HepG2 (cell line): ENCODE results near the gene IL12A. TPM values are rescaled to one million over a fixed set of nuclear protein-coding genes. Genes with fewer than 3 reads are reported as not detected.

Source experiments
- AHR ChIP-seq: IDR thresholded peaks from 2 replicates; pipeline ENCODE4 v1.6.1; 2018; ENCODE audit warnings: missing genetic modification reagents, missing compliant biosample characterization
- CEBPG ChIP-seq: IDR thresholded peaks from 2 replicates; pipeline ENCODE4 v1.6.1; 2016
- FOXA3 ChIP-seq: IDR thresholded peaks from 2 replicates; pipeline ENCODE4 v1.6.1; 2016; ENCODE audit warnings: missing genetic modification reagents, missing compliant biosample characterization
- NFE2L2 ChIP-seq: fragments of 150-350 bp; IDR thresholded peaks from 2 replicates; pipeline ENCODE4 v1.6.1; 2014; ENCODE audit warnings: low read length
- NR2F1 ChIP-seq, 2 experiments: fragments of 450-650 bp in 1 of 2; formaldehyde crosslinking in 1 of 2; IDR thresholded peaks; 2 replicates each; pipeline versions ENCODE4 v1.5.0 to v1.6.1; 2016 to 2020; ENCODE audit warnings: mild to moderate bottlenecking in 1 of 2, missing compliant biosample characterization in 1 of 2, missing genetic modification reagents in 1 of 2, moderate library complexity in 1 of 2
- RAD51 ChIP-seq: fragments of 450-650 bp; IDR thresholded peaks from 2 replicates; pipeline ENCODE4 v1.6.1; 2016; ENCODE audit warnings: borderline replicate concordance
- ZKSCAN1 ChIP-seq: fragments of 150-350 bp; IDR thresholded peaks from 2 replicates; pipeline ENCODE4 v1.6.1; 2014; ENCODE audit warnings: low read length
- ZNF136 ChIP-seq: sonication (generic); formaldehyde crosslinking; IDR thresholded peaks from 2 replicates; pipeline ENCODE4 v1.8.1; 2022; ENCODE audit warnings: low read depth, mild to moderate bottlenecking, moderate library complexity, missing genetic modification reagents
- ZNF143 ChIP-seq: sonication (generic); formaldehyde crosslinking; IDR thresholded peaks from 2 replicates; pipeline ENCODE4 v1.4.0; 2020; ENCODE audit warnings: missing genetic modification reagents
- ZNF20 ChIP-seq: sonication (generic); formaldehyde crosslinking; IDR thresholded peaks from 2 replicates; pipeline ENCODE4 v1.4.0; 2020; ENCODE audit warnings: mild to moderate bottlenecking, moderate library complexity, missing genetic modification reagents
- ZNF484 ChIP-seq: sonication (generic); formaldehyde crosslinking; IDR thresholded peaks from 2 replicates; pipeline ENCODE4 v1.5.1; 2020; ENCODE audit warnings: mild to moderate bottlenecking, low read depth, missing genetic modification reagents, borderline replicate concordance
- ZNF614 ChIP-seq: IDR thresholded peaks from 2 replicates; pipeline ENCODE4 v1.6.1; 2018; ENCODE audit warnings: missing biosample characterization, missing genetic modification reagents, inconsistent platforms, borderline replicate concordance
- polyA plus RNA-seq, 8 experiments: library from polyadenylated mRNA; depleted of rRNA in 3 of 8; stranded (reverse) in 7 of 8; unstranded in 1 of 8; fragments of >200 nt; fragmentation: Illumina TruSeq in 4 of 8; extraction: Trizol in 4 of 8; gene quantifications; 2 replicates each; pipeline versions ENCODE4 v1.2.1 to v1.2.3, GENCODE V29; 2011 to 2016; ENCODE audit warnings: low read depth in 4 of 8, missing spikeins in 1 of 8, mixed read lengths in 1 of 8; ENCODE audit not compliant: insufficient read depth in 1 of 8
- total RNA-seq, 5 experiments: library from RNA; depleted of rRNA; stranded (reverse); fragments of >200 nt; fragmentation: Illumina TruSeq; extraction: Trizol; gene quantifications; 2 replicates each; pipeline ENCODE4 v1.2.3, GENCODE V29; 2016; ENCODE audit warnings: low read depth in 1 of 5
- TF ChIP-seq, protein P1 (sequence below): sonication (generic); formaldehyde crosslinking; IDR thresholded peaks from 2 replicates; pipeline ENCODE4; 2020; ENCODE audit warnings: missing genetic modification reagents, mild to moderate bottlenecking, borderline replicate concordance
- TF ChIP-seq, protein P2 (sequence below): IDR thresholded peaks from 2 replicates; pipeline ENCODE4 v1.6.1; 2016; ENCODE audit warnings: missing compliant biosample characterization, missing genetic modification reagents, borderline replicate concordance
- TF ChIP-seq, protein P3 (sequence below): sonication (generic); formaldehyde crosslinking; IDR thresholded peaks from 2 replicates; pipeline ENCODE4 v1.4.0; 2020; ENCODE audit warnings: mild to moderate bottlenecking, missing genetic modification reagents, borderline replicate concordance
- TF ChIP-seq, protein P4 (sequence below): IDR thresholded peaks from 2 replicates; pipeline ENCODE4 v1.6.1; 2016; ENCODE audit warnings: missing biosample characterization, missing genetic modification reagents, low read depth
- TF ChIP-seq, protein P5 (sequence below): sonication (generic); formaldehyde crosslinking; IDR thresholded peaks from 2 replicates; pipeline ENCODE4 v1.4.0; 2020; ENCODE audit warnings: missing genetic modification reagents
- TF ChIP-seq, protein P6 (sequence below): sonication (generic); formaldehyde crosslinking; conservative IDR thresholded peaks from 2 replicates; pipeline ENCODE4 v1.8.0; 2022; ENCODE audit warnings: missing genetic modification reagents

The IL12A gene
- total and polyA plus RNA-seq, 2 of the 13 experiments (the other 11 are each of a cell fraction or from before 2014, with no cell fraction given) = 0.36 to 1.1 TPM

DNA sequence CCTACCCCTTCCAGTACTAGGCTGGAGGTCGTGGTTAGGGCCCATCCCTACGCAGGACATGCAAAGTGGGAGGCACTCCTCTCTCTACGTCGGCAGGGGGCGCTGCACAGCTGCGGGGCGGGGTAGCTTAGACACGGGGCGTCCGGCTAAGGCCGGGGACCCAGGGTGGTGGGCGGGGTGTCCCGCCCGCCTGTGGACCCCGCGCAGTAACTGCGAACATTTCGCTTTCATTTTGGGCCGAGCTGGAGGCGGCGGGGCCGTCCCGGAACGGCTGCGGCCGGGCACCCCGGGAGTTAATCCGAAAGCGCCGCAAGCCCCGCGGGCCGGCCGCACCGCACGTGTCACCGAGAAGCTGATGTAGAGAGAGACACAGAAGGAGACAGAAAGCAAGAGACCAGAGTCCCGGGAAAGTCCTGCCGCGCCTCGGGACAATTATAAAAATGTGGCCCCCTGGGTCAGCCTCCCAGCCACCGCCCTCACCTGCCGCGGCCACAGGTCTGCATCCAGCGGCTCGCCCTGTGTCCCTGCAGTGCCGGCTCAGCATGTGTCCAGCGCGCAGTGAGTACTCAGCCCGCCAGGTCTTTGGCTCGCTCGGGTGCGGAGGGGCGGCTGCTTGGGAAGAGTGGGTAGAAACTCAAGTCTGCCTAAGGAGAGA lies at the start of gene IL12A (continued):
- TF ChIP-seq RAD51 (no peak), FOXA3 (CRISPR knock-in tag) (no peak; the same call in 1 of the 2 replicates), ZKSCAN1 (no peak), ZNF143 (CRISPR knock-in tag) (no peak), ZNF136 (CRISPR knock-in tag) (no peak), AHR (CRISPR knock-in tag) (no peak), NR2F1 (CRISPR knock-in tag; IDR thresholded peaks at IDR 0.05) (no peak), ZNF484 (CRISPR knock-in tag) (no peak), NFE2L2 (no peak), ZNF20 (CRISPR knock-in tag) (0 out of 2 replicates have a peak, but pooled peaks have one; percentile 56), CEBPG (CRISPR knock-in tag) (no peak), ZNF614 (CRISPR knock-in tag) (0 out of 2 replicates have a peak, but pooled peaks have one; percentile 28)
- TF ChIP-seq, protein P1, sequence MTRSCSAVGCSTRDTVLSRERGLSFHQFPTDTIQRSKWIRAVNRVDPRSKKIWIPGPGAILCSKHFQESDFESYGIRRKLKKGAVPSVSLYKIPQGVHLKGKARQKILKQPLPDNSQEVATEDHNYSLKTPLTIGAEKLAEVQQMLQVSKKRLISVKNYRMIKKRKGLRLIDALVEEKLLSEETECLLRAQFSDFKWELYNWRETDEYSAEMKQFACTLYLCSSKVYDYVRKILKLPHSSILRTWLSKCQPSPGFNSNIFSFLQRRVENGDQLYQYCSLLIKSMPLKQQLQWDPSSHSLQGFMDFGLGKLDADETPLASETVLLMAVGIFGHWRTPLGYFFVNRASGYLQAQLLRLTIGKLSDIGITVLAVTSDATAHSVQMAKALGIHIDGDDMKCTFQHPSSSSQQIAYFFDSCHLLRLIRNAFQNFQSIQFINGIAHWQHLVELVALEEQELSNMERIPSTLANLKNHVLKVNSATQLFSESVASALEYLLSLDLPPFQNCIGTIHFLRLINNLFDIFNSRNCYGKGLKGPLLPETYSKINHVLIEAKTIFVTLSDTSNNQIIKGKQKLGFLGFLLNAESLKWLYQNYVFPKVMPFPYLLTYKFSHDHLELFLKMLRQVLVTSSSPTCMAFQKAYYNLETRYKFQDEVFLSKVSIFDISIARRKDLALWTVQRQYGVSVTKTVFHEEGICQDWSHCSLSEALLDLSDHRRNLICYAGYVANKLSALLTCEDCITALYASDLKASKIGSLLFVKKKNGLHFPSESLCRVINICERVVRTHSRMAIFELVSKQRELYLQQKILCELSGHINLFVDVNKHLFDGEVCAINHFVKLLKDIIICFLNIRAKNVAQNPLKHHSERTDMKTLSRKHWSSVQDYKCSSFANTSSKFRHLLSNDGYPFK (CRISPR knock-in tag) = no peak
- TF ChIP-seq, protein P2, sequence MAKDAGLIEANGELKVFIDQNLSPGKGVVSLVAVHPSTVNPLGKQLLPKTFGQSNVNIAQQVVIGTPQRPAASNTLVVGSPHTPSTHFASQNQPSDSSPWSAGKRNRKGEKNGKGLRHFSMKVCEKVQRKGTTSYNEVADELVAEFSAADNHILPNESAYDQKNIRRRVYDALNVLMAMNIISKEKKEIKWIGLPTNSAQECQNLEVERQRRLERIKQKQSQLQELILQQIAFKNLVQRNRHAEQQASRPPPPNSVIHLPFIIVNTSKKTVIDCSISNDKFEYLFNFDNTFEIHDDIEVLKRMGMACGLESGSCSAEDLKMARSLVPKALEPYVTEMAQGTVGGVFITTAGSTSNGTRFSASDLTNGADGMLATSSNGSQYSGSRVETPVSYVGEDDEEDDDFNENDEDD = peak; percentile 43; the same call in 1 of the 2 replicates
- TF ChIP-seq, protein P3, sequence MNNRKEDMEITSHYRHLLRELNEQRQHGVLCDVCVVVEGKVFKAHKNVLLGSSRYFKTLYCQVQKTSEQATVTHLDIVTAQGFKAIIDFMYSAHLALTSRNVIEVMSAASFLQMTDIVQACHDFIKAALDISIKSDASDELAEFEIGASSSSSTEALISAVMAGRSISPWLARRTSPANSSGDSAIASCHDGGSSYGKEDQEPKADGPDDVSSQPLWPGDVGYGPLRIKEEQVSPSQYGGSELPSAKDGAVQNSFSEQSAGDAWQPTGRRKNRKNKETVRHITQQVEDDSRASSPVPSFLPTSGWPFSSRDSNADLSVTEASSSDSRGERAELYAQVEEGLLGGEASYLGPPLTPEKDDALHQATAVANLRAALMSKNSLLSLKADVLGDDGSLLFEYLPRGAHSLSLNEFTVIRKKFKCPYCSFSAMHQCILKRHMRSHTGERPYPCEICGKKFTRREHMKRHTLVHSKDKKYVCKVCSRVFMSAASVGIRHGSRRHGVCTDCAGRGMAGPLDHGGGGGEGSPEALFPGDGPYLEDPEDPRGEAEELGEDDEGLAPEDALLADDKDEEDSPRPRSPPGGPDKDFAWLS (CRISPR knock-in tag) = no peak
- TF ChIP-seq, protein P4, sequence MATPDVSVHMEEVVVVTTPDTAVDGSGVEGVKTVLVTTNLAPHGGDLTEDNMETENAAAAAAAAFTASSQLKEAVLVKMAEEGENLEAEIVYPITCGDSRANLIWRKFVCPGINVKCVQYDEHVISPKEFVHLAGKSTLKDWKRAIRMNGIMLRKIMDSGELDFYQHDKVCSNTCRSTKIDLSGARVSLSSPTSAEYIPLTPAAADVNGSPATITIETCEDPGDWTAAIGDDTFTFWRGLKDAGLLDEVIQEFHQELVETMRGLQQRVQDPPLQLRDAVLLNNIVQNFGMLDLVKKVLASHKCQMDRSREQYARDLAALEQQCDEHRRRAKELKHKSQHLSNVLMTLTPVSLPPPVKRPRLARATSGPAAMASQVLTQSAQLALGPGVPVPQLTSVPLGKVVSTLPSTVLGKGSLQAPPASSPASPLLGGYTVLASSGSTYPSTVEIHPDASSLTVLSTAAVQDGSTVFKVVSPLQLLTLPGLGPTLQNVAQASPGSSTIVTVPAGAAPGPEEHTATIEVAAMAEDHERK (CRISPR knock-in tag) = no peak
- TF ChIP-seq, protein P5, sequence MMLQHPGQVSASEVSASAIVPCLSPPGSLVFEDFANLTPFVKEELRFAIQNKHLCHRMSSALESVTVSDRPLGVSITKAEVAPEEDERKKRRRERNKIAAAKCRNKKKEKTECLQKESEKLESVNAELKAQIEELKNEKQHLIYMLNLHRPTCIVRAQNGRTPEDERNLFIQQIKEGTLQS (CRISPR knock-in tag) = no peak
- TF ChIP-seq, protein P6, sequence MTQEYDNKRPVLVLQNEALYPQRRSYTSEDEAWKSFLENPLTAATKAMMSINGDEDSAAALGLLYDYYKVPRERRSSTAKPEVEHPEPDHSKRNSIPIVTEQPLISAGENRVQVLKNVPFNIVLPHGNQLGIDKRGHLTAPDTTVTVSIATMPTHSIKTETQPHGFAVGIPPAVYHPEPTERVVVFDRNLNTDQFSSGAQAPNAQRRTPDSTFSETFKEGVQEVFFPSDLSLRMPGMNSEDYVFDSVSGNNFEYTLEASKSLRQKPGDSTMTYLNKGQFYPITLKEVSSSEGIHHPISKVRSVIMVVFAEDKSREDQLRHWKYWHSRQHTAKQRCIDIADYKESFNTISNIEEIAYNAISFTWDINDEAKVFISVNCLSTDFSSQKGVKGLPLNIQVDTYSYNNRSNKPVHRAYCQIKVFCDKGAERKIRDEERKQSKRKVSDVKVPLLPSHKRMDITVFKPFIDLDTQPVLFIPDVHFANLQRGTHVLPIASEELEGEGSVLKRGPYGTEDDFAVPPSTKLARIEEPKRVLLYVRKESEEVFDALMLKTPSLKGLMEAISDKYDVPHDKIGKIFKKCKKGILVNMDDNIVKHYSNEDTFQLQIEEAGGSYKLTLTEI (CRISPR knock-in tag) = no peak
